ENCODE measurements around the gene EMP3.

DNA sequence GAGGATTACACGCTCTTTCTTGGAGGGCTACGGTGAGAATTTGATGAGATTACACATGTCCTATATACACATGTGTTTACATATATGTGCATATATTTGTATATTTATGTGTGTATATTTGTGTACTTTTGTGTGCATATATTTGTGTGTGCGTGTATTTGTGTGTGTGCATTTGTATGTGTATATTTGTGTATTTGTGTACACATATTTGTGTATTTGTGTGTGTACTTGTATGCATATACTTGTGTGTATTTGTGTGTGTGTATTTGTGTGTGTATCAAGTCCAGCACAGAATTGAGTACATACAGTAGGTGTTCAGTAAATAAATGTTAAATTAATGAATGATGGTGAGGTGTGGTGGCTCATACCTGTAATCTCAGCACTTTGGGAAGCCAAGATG lies 36.6 kb downstream of the EMP3 start:
- TF ChIP-seq, protein P1, sequence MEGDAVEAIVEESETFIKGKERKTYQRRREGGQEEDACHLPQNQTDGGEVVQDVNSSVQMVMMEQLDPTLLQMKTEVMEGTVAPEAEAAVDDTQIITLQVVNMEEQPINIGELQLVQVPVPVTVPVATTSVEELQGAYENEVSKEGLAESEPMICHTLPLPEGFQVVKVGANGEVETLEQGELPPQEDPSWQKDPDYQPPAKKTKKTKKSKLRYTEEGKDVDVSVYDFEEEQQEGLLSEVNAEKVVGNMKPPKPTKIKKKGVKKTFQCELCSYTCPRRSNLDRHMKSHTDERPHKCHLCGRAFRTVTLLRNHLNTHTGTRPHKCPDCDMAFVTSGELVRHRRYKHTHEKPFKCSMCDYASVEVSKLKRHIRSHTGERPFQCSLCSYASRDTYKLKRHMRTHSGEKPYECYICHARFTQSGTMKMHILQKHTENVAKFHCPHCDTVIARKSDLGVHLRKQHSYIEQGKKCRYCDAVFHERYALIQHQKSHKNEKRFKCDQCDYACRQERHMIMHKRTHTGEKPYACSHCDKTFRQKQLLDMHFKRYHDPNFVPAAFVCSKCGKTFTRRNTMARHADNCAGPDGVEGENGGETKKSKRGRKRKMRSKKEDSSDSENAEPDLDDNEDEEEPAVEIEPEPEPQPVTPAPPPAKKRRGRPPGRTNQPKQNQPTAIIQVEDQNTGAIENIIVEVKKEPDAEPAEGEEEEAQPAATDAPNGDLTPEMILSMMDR (IDR thresholded peaks at IDR 0.05), result no peak
- TF ChIP-seq POLR2AphosphoS5 (IDR thresholded peaks at IDR 0.05) (no peak), POLR2A (IDR thresholded peaks at IDR 0.05) (no peak)
